Body of pancreas (tissue), 4 donors: Measurements from ENCODE around the gene TAC4. TPM values are rescaled to one million over a fixed set of nuclear protein-coding genes. Genes with fewer than 3 reads are reported as not detected.

Source experiments
- ATAC-seq: fragments of 150-250 bp; one replicate; pipeline ENCODE4 v1.9.1; 2016
- DNase-seq, 4 donors: peaks; one replicate each; pipeline ENCODE4 v3.0.0-alpha.2; 2019
- H3K27ac ChIP-seq, 4 donors: fragments of 200-600 bp; sonication (generic); 1 replicate in 3 of 4; 2 replicates in 1 of 4; pipeline versions ENCODE4 v1.5.1 to v1.6.1; 2016 to 2019; ENCODE audit warnings: mild to moderate bottlenecking in 1 of 4, mixed read lengths in 1 of 4, moderate library complexity in 1 of 4
- H3K27me3 ChIP-seq, 2 donors: fragments of 200-600 bp; sonication (generic); one replicate each; pipeline ENCODE4 v1.6.0; 2016; ENCODE audit warnings: mild to moderate bottlenecking in 1 of 2
- H3K36me3 ChIP-seq, 2 donors: fragments of 200-600 bp; sonication (generic); replicated peaks in 1 of 2; 2 replicates each; pipeline ENCODE4 v1.5.1; 2016; ENCODE audit warnings: low read depth in 2 of 2; ENCODE audit not compliant: insufficient read depth in 1 of 2
- H3K4me1 ChIP-seq: fragments of 200-600 bp; sonication (generic); one replicate; pipeline ENCODE4 v1.6.0; 2016
- H3K4me3 ChIP-seq, 2 donors: fragments of 200-600 bp; sonication (generic); 1 replicate in 1 of 2; 2 replicates in 1 of 2; pipeline ENCODE4 v1.5.1; 2016 to 2019
- H3K9me3 ChIP-seq, 3 donors: fragments of 200-600 bp; sonication (generic); 1 replicate in 2 of 3; 2 replicates in 1 of 3; pipeline ENCODE4 v1.5.1; 2016
- CTCF ChIP-seq, 7 experiments: fragments of 450-650 bp in 4 of 7; fragments of 200-600 bp in 3 of 7; sonication (generic) in 3 of 7; IDR thresholded peaks; one replicate each; pipeline ENCODE4 v1.5.1; 2016 to 2019; ENCODE audit warnings: antibody characterized with exemption in 7 of 7
- POLR2A ChIP-seq, 3 donors: fragments of 450-650 bp; IDR thresholded peaks; one replicate each; pipeline ENCODE4 v1.6.1; 2016; ENCODE audit warnings: antibody characterized with exemption in 3 of 3, mild to moderate bottlenecking in 2 of 3
- WGBS, 2 donors: methylation state at CpG; one replicate each; pipeline ENCODE4 v1.1.5; 2017; 5-methylcytosine and 5-hydroxymethylcytosine counted together
- intact Hi-C: fragments of 100-400 bp; cut with DNase I; formaldehyde crosslinking; loops from one replicate; pipeline ENCODE4 v1.15.1; 2023
- total RNA-seq, 2 donors: library from RNA; depleted of rRNA; stranded (reverse); fragments of >200 nt; gene quantifications; one replicate each; pipeline ENCODE4 v1.1.0, GENCODE V29; 2016

TAC4 gene
- total RNA-seq, 2 donors from 2014 or later, result not detected

DNA sequence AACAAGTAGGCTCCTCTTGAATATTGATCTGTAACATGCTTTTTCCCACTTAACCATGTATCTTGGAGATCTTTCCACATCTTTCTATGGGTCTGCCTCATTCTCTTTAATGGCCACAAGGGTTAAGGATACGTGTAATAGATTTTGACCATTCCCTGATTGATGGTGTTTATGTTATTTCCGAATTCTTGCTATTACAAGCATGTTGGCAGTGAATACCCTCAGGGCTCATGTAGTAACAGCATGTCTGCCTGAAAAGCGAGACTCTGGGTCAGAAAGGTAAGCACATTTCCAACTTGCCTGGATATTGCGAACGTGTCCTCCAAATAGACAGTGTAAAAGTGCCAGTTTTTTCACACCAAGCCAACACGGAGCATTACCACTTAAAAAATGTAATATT is 5.0 kb downstream of the TAC4 start:
- Histone ChIP-seq H3K27ac (no peak overlapping the region), H3K9me3 (no peaks in the 10 kb centered on the region), H3K27me3 (no peaks in the 10 kb centered on the region), H3K4me3 (no peak overlapping the region), H3K36me3 (no peaks in the 10 kb centered on the region), H3K4me1 (no peaks in the 10 kb centered on the region)
- no peak for ATAC-seq
- no peak for TF ChIP-seq CTCF (IDR thresholded peaks at IDR 0.05)
- no peak for TF ChIP-seq POLR2A (IDR thresholded peaks at IDR 0.05)
- DNase-seq, result no peak
- intact Hi-C loops, result no loop called here
- WGBS, 2 donors, result 77 to 85% methylated on average over 6 of the region's 6 CpGs

GRCh38 chr17:49842371-49842770 is 5.5 kb downstream of the TAC4 start:
- no peaks in the 10 kb centered on the region for H3K27me3 ChIP-seq
- ATAC-seq, result no peak
- no peak for DNase-seq
- no peaks in the 10 kb centered on the region for H3K36me3 ChIP-seq
- no peak overlapping the region for H3K4me3 ChIP-seq
- no peaks in the 10 kb centered on the region for H3K9me3 ChIP-seq
- H3K27ac ChIP-seq, result no peak overlapping the region
- H3K4me1 ChIP-seq, result no peaks in the 10 kb centered on the region
- WGBS, 2 donors, result 73 to 84% methylated on average over 3 of the region's 3 CpGs
- TF ChIP-seq CTCF (IDR thresholded peaks at IDR 0.05) (no peak), POLR2A (IDR thresholded peaks at IDR 0.05) (no peak)
- intact Hi-C loops, result no loop called here

DNA sequence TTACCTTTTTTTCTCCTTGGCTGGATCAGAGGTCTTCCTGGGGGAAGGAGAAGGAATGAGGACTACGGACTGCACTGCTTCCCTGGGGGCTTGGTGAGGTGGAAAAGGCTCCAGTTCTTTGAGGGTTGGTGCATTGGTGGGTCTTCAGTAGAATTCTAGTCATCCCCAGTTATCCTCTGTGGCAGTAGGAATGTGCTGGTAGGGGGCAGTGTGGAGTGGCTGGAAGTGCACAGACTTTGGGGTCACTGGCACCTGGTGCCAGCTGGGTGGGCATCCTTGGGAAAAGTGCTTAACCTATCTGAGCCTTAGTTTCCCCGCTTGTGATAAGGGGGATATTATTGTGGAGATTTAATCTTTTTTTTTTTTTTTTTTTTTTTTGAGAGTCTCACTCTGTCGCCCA is 6.3 kb downstream of the TAC4 start:
- Histone ChIP-seq H3K27me3 (no peaks in the 10 kb centered on the region), H3K27ac (no peak overlapping the region), H3K4me3 (no peak overlapping the region), H3K36me3 (no peaks in the 10 kb centered on the region), H3K9me3 (no peaks in the 10 kb centered on the region), H3K4me1 (peaks cover 6% of the 10 kb centered on the region)
- DNase-seq (no peak), ATAC-seq (no peak)
- WGBS, 2 donors, result 91 to 93% methylated on average over 3 of the region's 3 CpGs
- intact Hi-C loops, result no loop called here
- TF ChIP-seq POLR2A (IDR thresholded peaks at IDR 0.05) (no peak), CTCF (IDR thresholded peaks at IDR 0.05) (no peak)

GRCh38 chr17:49839455-49839854 is 8.4 kb downstream of the TAC4 start:
- ATAC-seq, result no peak
- WGBS, 2 donors, result 34 to 47% methylated on average over 4 to 5 of the region's 5 CpGs
- H3K27ac ChIP-seq, result no peak overlapping the region
- TF ChIP-seq POLR2A (IDR thresholded peaks at IDR 0.05) (no peak), CTCF (IDR thresholded peaks at IDR 0.05) (no peak)
- peaks cover 0 to 1% of the 10 kb centered on the region in 2 donors for H3K36me3 ChIP-seq
- no peak for DNase-seq
- intact Hi-C loops, result no loop called here
- H3K4me3 ChIP-seq, result no peak overlapping the region
- H3K4me1 ChIP-seq, result peaks cover 21% of the 10 kb centered on the region
- no peaks in the 10 kb centered on the region for H3K9me3 ChIP-seq
- H3K27me3 ChIP-seq, result no peaks in the 10 kb centered on the region
